GM12891 (cell line): ENCODE measurements around the gene NANS. TPM values are rescaled to one million over a fixed set of nuclear protein-coding genes. Genes with fewer than 3 reads are reported as not detected.

ENCODE experiments used
- DNase-seq: peaks from one replicate; pipeline ENCODE4 v3.0.0; 2011; ENCODE audit warnings: low spot score; ENCODE audit not compliant: insufficient read length
- FAIRE-seq: peaks from 2 replicates; lab custom pipeline; 2011; peaks lifted over from hg19 to GRCh38; lab: Jason Lieb, UNC
- PAX5 ChIP-seq: IDR thresholded peaks from 2 replicates; pipeline ENCODE4 v1.6.1; 2011; ENCODE audit warnings: low read length, moderate library complexity, mild to moderate bottlenecking; ENCODE audit not compliant: insufficient read depth, severe bottlenecking
- POLR2A ChIP-seq: IDR thresholded peaks from 2 replicates; pipeline ENCODE4 v1.6.1; 2011; ENCODE audit warnings: low read depth, low read length, control low read depth
- POLR2AphosphoS5 ChIP-seq: IDR thresholded peaks from 2 replicates; pipeline ENCODE4 v1.6.1; 2011; ENCODE audit warnings: low read depth, low read length, control low read depth
- POU2F2 ChIP-seq: IDR thresholded peaks from 2 replicates; pipeline ENCODE4 v1.6.1; 2011; ENCODE audit warnings: low read depth, mild to moderate bottlenecking, control low read depth, low read length, moderate library complexity
- SPI1 ChIP-seq: IDR thresholded peaks from 2 replicates; pipeline ENCODE4 v1.6.1; 2011; ENCODE audit warnings: low read depth, low read length, control low read depth
- TAF1 ChIP-seq: IDR thresholded peaks from 2 replicates; pipeline ENCODE4 v1.6.1; 2011; ENCODE audit warnings: low read depth, low read length, control low read depth
- polyA plus RNA-seq: library from polyadenylated mRNA; unstranded; fragments of >200 nt; gene quantifications from one replicate; pipeline ENCODE4 v1.2.1, GENCODE V29; 2012; ENCODE audit warnings: low read depth, missing spikeins, inconsistent platforms; ENCODE audit not compliant: missing spikeins

Gene NANS
- 53.0 TPM for polyA plus RNA-seq

DNA sequence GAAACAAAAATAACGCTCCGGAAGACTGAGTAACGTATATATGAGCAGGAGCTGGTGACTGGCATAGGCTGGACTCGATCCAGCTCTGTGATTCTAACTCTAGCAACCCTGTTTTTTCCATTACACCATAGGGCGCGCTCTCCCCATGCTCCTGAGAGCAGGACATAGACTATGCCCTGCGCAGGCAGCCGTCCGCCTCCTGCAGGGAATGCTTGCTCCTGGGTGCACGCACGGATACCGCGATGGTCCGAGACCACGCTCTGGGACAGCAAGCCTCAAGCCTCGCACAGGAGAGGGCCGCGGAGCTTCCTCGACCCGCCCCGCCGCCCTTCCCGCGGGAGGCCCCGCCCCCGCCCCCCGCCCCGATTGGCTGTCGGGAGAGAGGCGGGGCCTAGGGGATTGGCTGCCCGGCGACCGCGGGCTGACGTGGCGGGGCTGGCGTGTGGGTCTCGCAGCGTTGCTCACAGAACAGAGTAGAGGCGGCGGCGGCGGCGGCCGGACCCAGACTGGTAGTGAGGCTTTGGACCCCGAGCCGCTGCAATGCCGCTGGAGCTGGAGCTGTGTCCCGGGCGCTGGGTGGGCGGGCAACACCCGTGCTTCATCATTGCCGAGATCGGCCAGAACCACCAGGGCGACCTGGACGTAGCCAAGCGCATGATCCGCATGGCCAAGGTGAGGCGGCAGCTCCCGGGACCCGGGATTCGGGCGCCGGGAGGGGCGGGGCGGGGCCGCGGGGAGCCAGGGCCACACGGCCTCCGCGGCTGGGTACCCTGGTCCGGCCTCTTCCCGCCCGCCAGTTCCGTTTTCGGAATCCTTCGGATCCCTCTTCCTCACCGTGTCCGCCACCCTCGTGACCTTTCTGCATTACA is at the start of gene NANS:
Gene NANS (plus strand): TSS at position 464 of the 869 bp plus-strand sequence. CDS start 77 bp downstream, at position 541.
- FAIRE-seq, result peak; percentile 94
- TF ChIP-seq POU2F2, result peak; percentile 57; the same call in 1 of the 2 replicates
- TF ChIP-seq POLR2A, result peak; percentile 84
- TF ChIP-seq POLR2AphosphoS5, result peak; percentile 80
- TF ChIP-seq TAF1, result peak; percentile 69; the same call in 1 of the 2 replicates
- TF ChIP-seq PAX5, result no peak
- TF ChIP-seq SPI1, result peak; percentile 47; the same call in 1 of the 2 replicates
- DNase-seq, result peak; percentile 95

- TF ChIP-seq POLR2A, result no peak
- TF ChIP-seq TAF1, result no peak
- no peak for FAIRE-seq
Observed at GRCh38 chr9:98007251-98007928, 49.1 kb upstream of the NANS start.

GRCh38 chr9:98008764-98009163 is 47.8 kb upstream of the NANS start:
- TF ChIP-seq TAF1 (no peak), POLR2A (no peak), POLR2AphosphoS5 (no peak), POU2F2 (no peak), PAX5 (no peak), SPI1 (no peak)
- FAIRE-seq (no peak), DNase-seq (no peak)

More at GRCh38 chr9:98007251-98007928, 49.1 kb upstream of the NANS start:
- no peak for DNase-seq

GRCh38 chr9:98009437-98009836 is 47.1 kb upstream of the NANS start:
- TF ChIP-seq TAF1 (no peak), POLR2A (no peak), POLR2AphosphoS5 (no peak)
- FAIRE-seq, result no peak
- no peak for DNase-seq

DNA sequence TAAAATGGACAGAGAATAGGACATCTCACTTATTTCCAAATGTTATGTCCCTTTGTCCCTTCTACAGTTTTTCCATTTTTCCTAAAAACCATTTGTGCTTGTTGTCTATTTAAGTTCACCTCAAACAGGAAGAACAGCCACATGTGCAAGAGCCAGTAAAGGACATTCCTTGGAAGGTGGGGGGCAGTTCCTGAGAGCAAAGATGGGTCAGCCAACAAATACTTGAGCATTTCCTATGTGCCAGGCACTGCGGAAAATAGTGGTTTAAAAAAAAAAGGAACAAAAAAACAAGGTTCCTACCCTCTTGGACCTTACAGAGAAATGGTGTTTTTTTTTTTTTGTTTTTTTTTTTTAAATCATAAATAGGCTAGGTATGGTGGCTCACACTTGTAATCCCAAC is 46.6 kb upstream of the NANS start:
- FAIRE-seq (no peak), DNase-seq (no peak)
- no peak for TF ChIP-seq PAX5

DNA sequence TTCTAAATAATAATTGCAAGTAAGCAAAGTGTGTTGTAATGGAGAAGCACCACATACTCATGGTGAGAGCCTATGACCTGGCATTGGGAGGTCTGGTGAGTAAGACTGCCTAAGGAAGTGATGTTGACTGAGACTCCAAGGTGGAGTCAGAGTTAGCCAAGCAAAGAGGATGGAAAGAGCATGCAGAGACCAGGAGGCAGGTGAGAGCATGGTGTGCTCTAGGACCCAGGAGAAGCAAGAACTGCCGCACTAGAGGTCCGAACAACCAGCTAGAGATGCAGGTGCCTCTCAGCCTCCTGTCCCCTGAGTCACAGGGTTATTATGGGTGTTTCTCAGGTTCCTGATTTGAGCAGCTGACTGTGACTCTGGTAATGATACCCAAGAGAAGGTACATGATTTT is 46.1 kb upstream of the NANS start:
- FAIRE-seq, result peak; percentile 9
- peak; percentile 42 for DNase-seq
- 0 out of 2 replicates have a peak, but pooled peaks have one; percentile 48 for TF ChIP-seq POLR2AphosphoS5
- no peak for TF ChIP-seq POLR2A

GRCh38 chr9:98011122-98011521 is 45.4 kb upstream of the NANS start:
- TF ChIP-seq POLR2A (no peak), POU2F2 (no peak), POLR2AphosphoS5 (no peak), TAF1 (no peak), SPI1 (no peak), PAX5 (no peak)
- no peak for DNase-seq

DNA sequence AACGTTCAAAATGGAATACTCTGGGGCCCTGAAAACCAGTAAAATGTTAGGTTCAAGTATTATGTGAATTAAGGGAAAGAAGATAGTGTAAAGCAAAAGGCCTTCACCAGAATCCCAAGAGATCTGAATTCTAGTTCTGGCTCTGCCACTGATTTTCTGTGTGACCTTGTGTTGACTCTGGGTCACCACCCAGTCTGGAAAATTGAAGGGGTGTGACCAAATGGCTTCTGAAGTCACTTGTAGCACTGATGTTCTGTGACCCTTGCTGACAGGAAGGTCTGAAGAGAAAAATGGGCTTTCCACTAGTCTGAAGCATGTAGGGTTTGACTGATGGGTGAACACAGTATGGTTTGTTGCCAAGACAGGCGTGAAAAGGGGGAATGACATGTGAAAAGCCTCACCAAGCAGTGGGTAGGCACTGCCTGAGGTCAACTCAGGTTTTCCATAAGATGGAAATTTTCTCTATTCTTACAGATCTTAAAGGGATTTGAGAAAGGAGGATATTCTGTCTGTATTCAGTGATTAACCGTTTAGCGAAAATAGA is 40.3 kb upstream of the NANS start:
- no peak for TF ChIP-seq POLR2A
- TF ChIP-seq SPI1, result no peak
- peak; percentile 56; the same call in 1 of the 2 replicates for TF ChIP-seq POLR2AphosphoS5
- DNase-seq, result no peak
- FAIRE-seq, result no peak

More at GRCh38 chr9:98011122-98011521, 45.4 kb upstream of the NANS start:
- FAIRE-seq, result no peak

- TF ChIP-seq TAF1 (no peak), SPI1 (no peak), PAX5 (no peak), POLR2A (no peak; the same call in 1 of the 2 replicates), POLR2AphosphoS5 (no peak), POU2F2 (no peak)
- DNase-seq, result no peak
- FAIRE-seq, result no peak
Observed at GRCh38 chr9:98017306-98017705, 39.2 kb upstream of the NANS start.

GRCh38 chr9:98018347-98018746 is 38.2 kb upstream of the NANS start:
- DNase-seq (no peak), FAIRE-seq (no peak)
- TF ChIP-seq SPI1, result no peak
- no peak for TF ChIP-seq POLR2A
- TF ChIP-seq TAF1, result no peak
- TF ChIP-seq POU2F2, result no peak
- TF ChIP-seq PAX5, result no peak
- no peak for TF ChIP-seq POLR2AphosphoS5
